GM06990 (cell line): ENCODE measurements around the gene SAP25.
A peak's percentile ranks its signal among the peaks of the same experiment; 100 is the strongest.

Source experiments
- DNase-seq: peaks from one replicate; pipeline ENCODE4 v3.0.0-alpha.2; 2011; ENCODE audit not compliant: insufficient read length; ENCODE audit errors: extremely low read depth
- H3K27me3 ChIP-seq: replicated peaks from 2 replicates; pipeline ENCODE4 v1.6.0; 2011; ENCODE audit warnings: low read length; ENCODE audit not compliant: control insufficient read depth, insufficient read depth
- H3K36me3 ChIP-seq: 2 replicates; pipeline ENCODE4 v1.5.1; 2011; ENCODE audit warnings: low read length; ENCODE audit not compliant: control insufficient read depth, insufficient read depth
- H3K4me3 ChIP-seq: replicated peaks from 2 replicates; pipeline ENCODE4 v1.5.1; 2011; ENCODE audit warnings: low read depth, mild to moderate bottlenecking, control low read depth, low read length
- CTCF ChIP-seq: IDR thresholded peaks from 2 replicates; pipeline ENCODE4 v1.5.1; 2011; ENCODE audit warnings: low read length, control low read depth, mild to moderate bottlenecking, inconsistent platforms; ENCODE audit not compliant: insufficient read depth, poor library complexity, severe bottlenecking

Gene SAP25

DNA sequence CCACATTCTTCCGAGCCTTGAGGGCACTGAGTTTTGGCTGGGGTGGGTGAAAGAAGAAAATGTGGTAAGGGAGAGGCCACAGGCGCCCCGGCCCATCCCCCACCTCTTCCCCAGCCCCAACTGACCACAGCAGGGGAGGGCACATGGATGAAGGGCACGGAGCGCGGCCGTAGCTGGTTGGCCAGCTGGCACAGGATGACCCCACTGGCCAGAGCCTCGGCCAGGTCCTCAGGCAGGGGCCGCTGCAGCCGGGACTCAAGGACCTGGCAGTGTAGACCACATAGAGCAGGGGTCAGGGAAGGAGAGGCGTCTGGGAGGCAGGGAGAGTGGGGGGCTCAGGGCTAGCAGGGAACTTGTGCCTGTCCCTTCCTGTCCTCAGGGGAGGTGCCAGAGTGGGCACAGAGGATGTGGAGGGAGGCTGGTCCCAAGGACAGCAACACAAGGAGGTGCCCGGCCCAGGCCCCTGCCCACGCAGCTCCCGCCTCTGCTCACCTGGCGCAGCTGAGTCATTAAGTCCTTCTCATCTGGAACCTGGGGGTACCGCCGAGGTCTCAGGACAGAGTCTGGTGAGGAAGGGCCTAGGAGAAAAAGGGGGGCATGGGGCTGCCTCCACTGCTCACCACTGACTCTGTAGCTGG lies 2.2 kb upstream of the SAP25 start:
- peaks cover 39% of the 10 kb centered on the region for H3K36me3 ChIP-seq
- DNase-seq: no peak
- TF ChIP-seq CTCF: no peak
- no peak overlapping the region for H3K4me3 ChIP-seq
- H3K27me3 ChIP-seq: no peaks in the 10 kb centered on the region

DNA sequence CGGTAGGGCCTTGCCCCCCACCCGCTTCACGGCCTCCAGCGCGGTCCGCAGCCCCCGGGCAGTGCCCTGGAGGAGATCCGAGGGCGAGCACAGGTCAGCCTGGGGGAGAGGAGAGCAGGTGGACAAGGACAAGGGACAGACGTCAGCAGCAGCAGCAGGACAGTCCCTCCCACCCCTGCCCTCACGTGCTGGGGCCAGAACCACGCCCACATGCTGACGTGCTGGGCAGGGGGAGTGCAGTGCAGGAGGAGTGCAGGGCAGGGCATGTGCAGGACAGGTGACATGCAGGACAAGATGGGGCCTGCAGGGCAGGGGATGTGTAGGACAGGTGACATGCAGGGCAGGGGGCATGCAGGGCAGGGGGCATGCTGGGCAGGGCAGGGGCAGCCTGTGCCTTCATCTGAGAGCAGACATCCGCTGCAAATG lies 1.5 kb upstream of the SAP25 start:
- Histone ChIP-seq H3K4me3 (no peak overlapping the region), H3K36me3 (peaks cover 37% of the 10 kb centered on the region), H3K27me3 (no peaks in the 10 kb centered on the region)
- TF ChIP-seq CTCF: no peak
- DNase-seq: no peak

DNA sequence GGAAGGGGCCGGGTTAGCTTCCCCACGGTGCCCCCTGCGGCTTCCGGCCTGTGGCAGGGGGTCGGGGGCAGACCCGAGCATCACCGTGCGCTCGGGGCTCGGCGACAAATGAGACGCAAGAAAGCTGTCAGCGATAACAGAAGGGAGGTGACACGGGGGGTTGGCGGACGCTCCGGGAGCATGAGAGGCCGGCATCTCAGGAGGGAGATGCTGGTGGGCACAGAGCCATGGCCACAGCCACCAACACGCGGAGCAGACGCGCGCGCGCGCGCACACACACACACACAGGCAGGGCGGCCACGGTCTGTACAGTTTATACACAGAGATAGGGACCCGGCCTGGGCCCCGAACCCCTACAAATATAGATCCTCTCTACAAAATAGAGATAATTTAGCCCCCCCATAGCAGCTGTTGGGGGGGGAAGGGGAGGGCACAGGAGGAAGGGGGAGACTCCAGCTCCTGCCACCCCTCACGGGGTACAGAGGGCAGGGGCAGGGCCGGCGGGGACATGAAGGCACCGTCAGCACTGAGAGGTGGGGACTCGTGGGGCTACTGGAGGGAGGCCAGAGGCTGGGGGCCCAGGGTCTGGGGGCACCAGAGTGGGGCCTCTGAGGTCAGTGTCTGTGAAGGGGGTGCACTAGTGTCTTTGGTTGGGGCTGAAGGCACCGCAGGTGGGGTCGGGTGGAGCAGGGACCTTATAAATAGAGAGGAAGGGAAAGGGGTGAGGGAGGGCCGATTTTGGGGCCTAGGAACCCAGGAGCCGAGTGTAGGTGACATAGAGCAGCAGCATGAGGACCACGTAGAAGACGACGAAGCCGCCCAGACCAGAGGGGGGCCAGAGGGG lies 884 bp upstream of the SAP25 start:
- no peak for DNase-seq
- Histone ChIP-seq H3K36me3 (peaks cover 32% of the 10 kb centered on the region), H3K27me3 (no peaks in the 10 kb centered on the region), H3K4me3 (no peak overlapping the region)
- TF ChIP-seq CTCF: no peak

DNA sequence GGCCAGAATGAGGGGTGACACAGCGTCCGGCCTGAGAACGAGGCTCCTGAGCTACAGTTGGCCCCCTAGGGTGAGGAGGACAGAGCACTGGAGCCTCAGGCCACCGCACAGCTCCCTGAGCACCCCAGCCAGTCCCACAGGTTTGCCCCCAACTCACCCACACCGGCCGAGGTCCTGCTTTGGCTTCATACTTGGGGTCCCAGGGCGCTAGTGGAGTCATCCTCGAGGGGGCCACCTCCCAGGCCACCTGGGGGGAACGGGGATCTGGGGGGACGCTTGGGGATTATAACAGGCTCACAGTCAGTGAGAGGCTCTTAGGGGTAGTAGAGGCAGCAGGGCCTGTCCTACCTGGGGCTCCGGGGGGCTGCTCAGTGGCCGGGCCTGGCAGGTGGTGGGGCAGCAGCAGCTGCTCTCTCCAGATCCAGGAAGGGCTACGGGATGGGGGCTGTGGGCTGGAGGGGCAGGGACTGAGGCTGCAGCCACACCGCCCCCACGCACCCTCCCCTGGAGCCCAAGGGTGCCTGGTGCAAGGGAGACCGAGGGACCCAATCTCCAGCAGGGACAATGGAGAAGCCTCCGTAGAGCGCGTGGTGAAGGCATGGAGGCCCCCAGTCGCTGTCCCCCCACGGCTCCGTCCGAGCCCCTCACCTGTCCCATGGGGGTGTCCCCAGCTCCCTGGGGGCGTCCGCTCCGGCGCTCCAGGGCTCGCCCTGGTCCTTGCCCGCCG lies 588 bp downstream of the SAP25 start:
- DNase-seq: no peak
- no peak for TF ChIP-seq CTCF

DNA sequence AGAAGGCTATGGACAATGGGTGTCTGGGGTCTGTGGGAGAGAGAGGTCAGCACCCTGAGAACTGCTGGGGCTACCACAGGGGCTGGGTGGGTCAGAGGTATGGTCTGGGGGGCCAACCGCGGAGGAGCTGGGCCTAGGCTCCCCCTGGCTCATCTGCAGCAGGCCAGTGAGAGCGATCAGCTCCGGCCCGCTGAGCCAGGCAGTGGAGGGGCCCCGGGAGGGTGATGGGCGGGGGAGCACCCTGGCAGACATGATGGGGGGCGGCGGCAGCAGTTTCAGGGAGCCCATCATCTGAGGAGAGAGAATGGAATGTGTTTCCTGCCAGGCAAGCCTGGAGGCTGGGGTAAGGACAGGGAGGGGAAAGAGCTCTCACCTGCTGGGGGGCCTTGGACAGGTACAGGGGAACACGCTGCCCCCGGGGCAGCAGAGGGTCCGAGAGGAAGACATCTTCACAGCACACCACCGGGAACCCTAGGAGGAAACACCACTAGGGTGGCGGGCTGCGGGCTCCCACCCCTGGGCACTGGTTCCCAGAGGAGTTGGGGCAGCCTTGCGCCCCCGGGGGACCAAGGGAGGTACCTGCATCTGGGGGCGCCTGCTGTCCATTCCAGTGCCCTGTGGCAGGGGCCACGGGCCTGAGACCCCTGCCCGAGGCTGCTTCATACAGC lies 1.3 kb downstream of the SAP25 start:
- Histone ChIP-seq H3K36me3 (peaks cover 20% of the 10 kb centered on the region), H3K27me3 (no peaks in the 10 kb centered on the region), H3K4me3 (no peak overlapping the region)
- no peak for DNase-seq
- TF ChIP-seq CTCF: peak; percentile 9

More for the DNA sequence above, 588 bp downstream of the SAP25 start:
- no peaks in the 10 kb centered on the region for H3K27me3 ChIP-seq
- H3K4me3 ChIP-seq: no peak overlapping the region
- peaks cover 27% of the 10 kb centered on the region for H3K36me3 ChIP-seq
